ENCODE results near the gene DDRGK1. TPM values are rescaled to one million over a fixed set of nuclear protein-coding genes. Genes with fewer than 3 reads are reported as not detected.

DDRGK1 gene
- total and polyA plus RNA-seq, 2 of the 4 experiments (the other 2 are of a cell fraction) = 12.2 to 29.6 TPM

DNA sequence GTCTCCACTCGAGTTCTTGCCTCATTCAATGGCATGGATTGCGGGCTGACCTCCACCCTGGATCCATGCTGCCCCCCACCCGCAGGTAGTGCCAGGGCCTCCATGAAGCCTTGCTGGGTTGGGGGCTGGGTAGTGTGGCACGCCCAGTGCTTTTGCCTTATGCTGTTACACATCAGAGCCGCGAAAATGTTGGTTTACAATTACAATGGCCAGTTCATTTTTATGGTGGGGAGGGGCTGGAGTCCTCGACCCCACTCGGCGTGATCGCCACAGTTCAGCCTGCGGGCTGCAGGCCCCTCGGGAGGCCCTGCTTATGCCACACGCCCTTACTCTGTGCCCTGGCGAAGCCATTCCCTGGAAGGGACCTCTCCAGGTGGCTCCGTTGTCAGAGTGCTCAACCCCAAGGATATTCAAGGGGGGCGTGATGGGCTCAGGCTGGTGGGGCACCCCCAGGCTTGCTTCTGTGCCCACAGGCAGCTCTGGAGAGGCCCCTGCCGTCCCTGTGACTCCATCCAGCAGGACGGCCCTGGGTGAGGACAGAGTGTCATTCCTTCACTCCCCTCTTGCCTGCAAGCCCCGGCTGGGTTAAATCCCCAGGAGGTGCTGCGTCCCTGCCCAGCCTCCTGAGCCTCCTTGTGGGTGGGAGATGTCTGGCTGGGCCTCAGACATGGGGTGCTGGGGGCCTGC is 19.7 kb upstream of the DDRGK1 start:
- Histone ChIP-seq H3K9me3 (ENCODE audit: control insufficient read depth, insufficient read depth, low read length) (no peaks in the 10 kb centered on the region), H4K8ac (ENCODE audit: low read depth in 2 of 2, low read length in 2 of 2) (no peak overlapping the region), H3K9me1 (ENCODE audit: insufficient read depth, low read length) (no peaks in the 10 kb centered on the region), H2BK5ac (ENCODE audit: low read depth, low read length, poor library complexity, severe bottlenecking) (no peak overlapping the region), H3K27me3 (ENCODE audit: control insufficient read depth, insufficient read depth, low read length) (no peaks in the 10 kb centered on the region), H2AFZ (replicated peaks; ENCODE audit: low read length, poor library complexity) (no peak overlapping the region), H3K79me1 (ENCODE audit: low read depth in 1 of 2, low read length in 2 of 2) (no peaks in the 10 kb centered on the region), H3K23ac (ENCODE audit: low read depth, low read length) (no peak overlapping the region), H3K56ac (ENCODE audit: extremely low read depth, insufficient read depth, low read length) (no peak overlapping the region), H2AK9ac (replicated peaks; ENCODE audit: low read depth, low read length, poor library complexity) (no peak overlapping the region), H2BK120ac (ENCODE audit: low read depth, low read length) (no peak overlapping the region), H2AK5ac (ENCODE audit: low read depth, low read length) (no peak overlapping the region), H3K4me1 (ENCODE audit: control insufficient read depth, insufficient read depth, low read length) (no peaks in the 10 kb centered on the region), H3K4ac (ENCODE audit: low read depth, low read length) (no peak overlapping the region), H4K20me1 (ENCODE audit: insufficient read depth, low read length) (no peaks in the 10 kb centered on the region), H4K5ac (ENCODE audit: low read depth, low read length) (no peak overlapping the region), H3K18ac (ENCODE audit: low read depth, low read length) (no peak overlapping the region), H2BK20ac (ENCODE audit: low read depth, low read length) (no peak overlapping the region), H3K9ac (ENCODE audit: low read depth, low read length) (no peak overlapping the region), H3K36me3 (ENCODE audit: control insufficient read depth, insufficient read depth, low read length) (peaks cover 27% of the 10 kb centered on the region), H3K4me2 (ENCODE audit: low read depth, low read length) (no peak overlapping the region), H3K4me3 (ENCODE audit: insufficient read depth, low read depth, low read length) (no peak overlapping the region), H2BK15ac (ENCODE audit: low read depth, low read length) (no peak overlapping the region), H3K27ac (ENCODE audit: insufficient read depth, low read length) (no peak overlapping the region), H3K14ac (replicated peaks; ENCODE audit: low read depth, low read length) (no peak overlapping the region), H4K91ac (ENCODE audit: insufficient read depth, low read depth, low read length) (no peak overlapping the region)
- ATAC-seq (ENCODE audit: low read depth) = no peak
- in situ Hi-C loops (cut with MboI; ENCODE audit: low sequenced_read_pairs) (no loop called here), intact Hi-C loops (cut with micrococcal nuclease) (no loop called here), dilution Hi-C loops (cut with HindIII; ENCODE audit: low sequenced_read_pairs, unreplicated experiment) (no loop called here)
- no TSS peak for BruUV-seq (replicated peaks)
- no peak for DNase-seq
- no peak for TF ChIP-seq FOS (IDR thresholded peaks at IDR 0.05; ENCODE audit: low read depth, low read length)
- TF ChIP-seq RFX5 (IDR thresholded peaks at IDR 0.05; ENCODE audit: low read depth, low read length) = no peak
- TF ChIP-seq, protein P1, sequence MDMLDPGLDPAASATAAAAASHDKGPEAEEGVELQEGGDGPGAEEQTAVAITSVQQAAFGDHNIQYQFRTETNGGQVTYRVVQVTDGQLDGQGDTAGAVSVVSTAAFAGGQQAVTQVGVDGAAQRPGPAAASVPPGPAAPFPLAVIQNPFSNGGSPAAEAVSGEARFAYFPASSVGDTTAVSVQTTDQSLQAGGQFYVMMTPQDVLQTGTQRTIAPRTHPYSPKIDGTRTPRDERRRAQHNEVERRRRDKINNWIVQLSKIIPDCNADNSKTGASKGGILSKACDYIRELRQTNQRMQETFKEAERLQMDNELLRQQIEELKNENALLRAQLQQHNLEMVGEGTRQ (IDR thresholded peaks at IDR 0.05; ENCODE audit: low read depth, low read length) = no peak
- TF ChIP-seq CHD1 (IDR thresholded peaks at IDR 0.05; ENCODE audit: low read depth, low read length) = no peak
- TF ChIP-seq CEBPB (IDR thresholded peaks at IDR 0.05; ENCODE audit: low read depth, low read length) = no peak
- TF ChIP-seq MXI1 (IDR thresholded peaks at IDR 0.05; ENCODE audit: borderline replicate concordance, low read depth, low read length) = no peak
- no peak for TF ChIP-seq RCOR1 (IDR thresholded peaks at IDR 0.05; ENCODE audit: insufficient replicate concordance, low read length)
- TF ChIP-seq RAD21 (IDR thresholded peaks at IDR 0.05; ENCODE audit: low read length) = no peak
- TF ChIP-seq POLR2A (IDR thresholded peaks at IDR 0.05; ENCODE audit: low read depth, low read length) = no peak
- no peak for TF ChIP-seq SMC3 (IDR thresholded peaks at IDR 0.05; ENCODE audit: low read depth, low read length)
- no peak for TF ChIP-seq MAZ (IDR thresholded peaks at IDR 0.05; ENCODE audit: borderline replicate concordance, low read depth, low read length)
- TF ChIP-seq, protein P2, sequence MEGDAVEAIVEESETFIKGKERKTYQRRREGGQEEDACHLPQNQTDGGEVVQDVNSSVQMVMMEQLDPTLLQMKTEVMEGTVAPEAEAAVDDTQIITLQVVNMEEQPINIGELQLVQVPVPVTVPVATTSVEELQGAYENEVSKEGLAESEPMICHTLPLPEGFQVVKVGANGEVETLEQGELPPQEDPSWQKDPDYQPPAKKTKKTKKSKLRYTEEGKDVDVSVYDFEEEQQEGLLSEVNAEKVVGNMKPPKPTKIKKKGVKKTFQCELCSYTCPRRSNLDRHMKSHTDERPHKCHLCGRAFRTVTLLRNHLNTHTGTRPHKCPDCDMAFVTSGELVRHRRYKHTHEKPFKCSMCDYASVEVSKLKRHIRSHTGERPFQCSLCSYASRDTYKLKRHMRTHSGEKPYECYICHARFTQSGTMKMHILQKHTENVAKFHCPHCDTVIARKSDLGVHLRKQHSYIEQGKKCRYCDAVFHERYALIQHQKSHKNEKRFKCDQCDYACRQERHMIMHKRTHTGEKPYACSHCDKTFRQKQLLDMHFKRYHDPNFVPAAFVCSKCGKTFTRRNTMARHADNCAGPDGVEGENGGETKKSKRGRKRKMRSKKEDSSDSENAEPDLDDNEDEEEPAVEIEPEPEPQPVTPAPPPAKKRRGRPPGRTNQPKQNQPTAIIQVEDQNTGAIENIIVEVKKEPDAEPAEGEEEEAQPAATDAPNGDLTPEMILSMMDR (conservative IDR thresholded peaks at IDR 0.05; ENCODE audit: low read depth, low read length) = no peak
- no peak for TF ChIP-seq NFE2L2 (IDR thresholded peaks at IDR 0.05; ENCODE audit: low read depth, low read length)
- TF ChIP-seq BHLHE40 (IDR thresholded peaks at IDR 0.05; ENCODE audit: low read depth, low read length) = no peak
- no peak for TF ChIP-seq MAFK (IDR thresholded peaks at IDR 0.05; ENCODE audit: low read depth, low read length)
- TF ChIP-seq, protein P3, sequence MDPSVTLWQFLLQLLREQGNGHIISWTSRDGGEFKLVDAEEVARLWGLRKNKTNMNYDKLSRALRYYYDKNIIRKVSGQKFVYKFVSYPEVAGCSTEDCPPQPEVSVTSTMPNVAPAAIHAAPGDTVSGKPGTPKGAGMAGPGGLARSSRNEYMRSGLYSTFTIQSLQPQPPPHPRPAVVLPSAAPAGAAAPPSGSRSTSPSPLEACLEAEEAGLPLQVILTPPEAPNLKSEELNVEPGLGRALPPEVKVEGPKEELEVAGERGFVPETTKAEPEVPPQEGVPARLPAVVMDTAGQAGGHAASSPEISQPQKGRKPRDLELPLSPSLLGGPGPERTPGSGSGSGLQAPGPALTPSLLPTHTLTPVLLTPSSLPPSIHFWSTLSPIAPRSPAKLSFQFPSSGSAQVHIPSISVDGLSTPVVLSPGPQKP (IDR thresholded peaks at IDR 0.05; ENCODE audit: borderline replicate concordance, low read depth, low read length) = no peak
- POLR2A ChIA-PET (ENCODE audit: unreplicated experiment) = no interaction called here
- 87% methylated on average over 3 of the region's 20 CpGs; no CpG with 5 or more reads in 1 of the 2 experiments for WGBS, 2 experiments (ENCODE audit: extremely low coverage in 2 of 2, insufficient read length in 1 of 2)
- CTCF ChIA-PET = no interaction called here

Data from IMR-90 (cell line).